ENCODE data around the gene KLK15.
A peak's percentile ranks its signal among the peaks of the same experiment; 100 is the strongest.

The KLK15 gene

GRCh38 chr19:50861010-50861409 lies 27.6 kb upstream of the KLK15 start:
- H3K4ac ChIP-seq (ENCODE audit: low read depth in 1 of 2, low read length in 2 of 2) = no peak overlapping the region
- WGBS = 52% methylated on average over 5 of the region's 5 CpGs

GRCh38 chr19:50859849-50860248 lies 26.5 kb upstream of the KLK15 start:
- Histone ChIP-seq H2BK15ac (ENCODE audit: low read depth, poor library complexity, severe bottlenecking) (no peak overlapping the region), H2BK12ac (ENCODE audit: low read length in 2 of 2) (no peak overlapping the region), H3K79me1 (replicated peaks; ENCODE audit: low read length, poor library complexity, severe bottlenecking) (no peaks in the 10 kb centered on the region), H2BK5ac (ENCODE audit: low read depth, low read length, poor library complexity, severe bottlenecking) (no peak overlapping the region), H3K18ac (ENCODE audit: low read depth in 1 of 2, low read length in 2 of 2) (no peak overlapping the region), H3K4ac (ENCODE audit: low read depth in 1 of 2, low read length in 2 of 2) (no peak overlapping the region), H4K8ac (ENCODE audit: low read length) (no peak overlapping the region), H3K4me1 (ENCODE audit: control insufficient read depth, insufficient read depth, low read depth, low read length) (no peaks in the 10 kb centered on the region), H3K4me2 (ENCODE audit: low read length, poor library complexity, severe bottlenecking) (no peak overlapping the region), H3K36me3 (ENCODE audit: control insufficient read depth in 1 of 2, insufficient read depth in 2 of 2, low read depth in 1 of 2, low read length in 2 of 2) (no peaks in the 10 kb centered on the region), H3K4me3 (ENCODE audit: insufficient read depth in 1 of 2, low read depth in 1 of 2, low read length in 2 of 2) (no peak overlapping the region), H4K91ac (ENCODE audit: low read length) (no peak overlapping the region), H3K14ac (ENCODE audit: low read length in 2 of 2) (no peak overlapping the region), H2AK5ac (ENCODE audit: low read length, severe bottlenecking) (no peak overlapping the region), H3K9ac (ENCODE audit: low read length) (no peak overlapping the region), H3K23ac (ENCODE audit: low read length in 2 of 2) (no peak overlapping the region), H3K9me3 (ENCODE audit: control insufficient read depth, low read length) (peaks cover 3% of the 10 kb centered on the region), H3K27ac (ENCODE audit: low read length, poor library complexity, severe bottlenecking) (no peak overlapping the region), H2BK120ac (ENCODE audit: low read depth, low read length) (no peak overlapping the region), H3K27me3 (ENCODE audit: control insufficient read depth in 1 of 2, insufficient read depth in 1 of 2, low read length in 2 of 2) (peaks cover 0 to 58% of the 10 kb centered on the region in 2 experiments), H2AFZ (ENCODE audit: low read depth, low read length) (no peak overlapping the region)
- DNase-seq = no peak
- 36% methylated on average over 4 of the region's 4 CpGs for WGBS

More at GRCh38 chr19:50861010-50861409, 27.6 kb upstream of the KLK15 start:
- Histone ChIP-seq H4K8ac (ENCODE audit: low read length) (no peak overlapping the region), H3K9ac (ENCODE audit: low read length) (no peak overlapping the region), H2BK12ac (ENCODE audit: low read length in 2 of 2) (no peak overlapping the region), H3K79me1 (replicated peaks; ENCODE audit: low read length, poor library complexity, severe bottlenecking) (no peaks in the 10 kb centered on the region), H3K36me3 (ENCODE audit: control insufficient read depth in 1 of 2, insufficient read depth in 2 of 2, low read depth in 1 of 2, low read length in 2 of 2) (no peaks in the 10 kb centered on the region), H2BK15ac (ENCODE audit: low read depth, poor library complexity, severe bottlenecking) (no peak overlapping the region), H3K4me3 (ENCODE audit: insufficient read depth in 1 of 2, low read depth in 1 of 2, low read length in 2 of 2) (no peak overlapping the region), H2AK5ac (ENCODE audit: low read length, severe bottlenecking) (no peak overlapping the region), H3K14ac (ENCODE audit: low read length in 2 of 2) (no peak overlapping the region), H2BK5ac (ENCODE audit: low read depth, low read length, poor library complexity, severe bottlenecking) (no peak overlapping the region), H3K4me1 (ENCODE audit: control insufficient read depth, insufficient read depth, low read depth, low read length) (no peaks in the 10 kb centered on the region), H3K27ac (ENCODE audit: low read length, poor library complexity, severe bottlenecking) (no peak overlapping the region), H3K27me3 (ENCODE audit: control insufficient read depth in 1 of 2, insufficient read depth in 1 of 2, low read length in 2 of 2) (peaks cover 0 to 49% of the 10 kb centered on the region in 2 experiments), H3K4me2 (ENCODE audit: low read length, poor library complexity, severe bottlenecking) (no peak overlapping the region), H3K18ac (ENCODE audit: low read depth in 1 of 2, low read length in 2 of 2) (no peak overlapping the region), H2AFZ (ENCODE audit: low read depth, low read length) (no peak overlapping the region), H3K9me3 (ENCODE audit: control insufficient read depth, low read length) (peaks cover 3% of the 10 kb centered on the region), H2BK120ac (ENCODE audit: low read depth, low read length) (no peak overlapping the region), H3K23ac (ENCODE audit: low read length in 2 of 2) (no peak overlapping the region), H4K91ac (ENCODE audit: low read length) (no peak overlapping the region)
- no peak for DNase-seq

- no peak overlapping the region for H3K18ac ChIP-seq (ENCODE audit: low read depth in 1 of 2, low read length in 2 of 2)
- no peak overlapping the region for H3K4ac ChIP-seq (ENCODE audit: low read depth in 1 of 2, low read length in 2 of 2)
- H3K79me1 ChIP-seq (replicated peaks; ENCODE audit: low read length, poor library complexity, severe bottlenecking) = no peaks in the 10 kb centered on the region
- H2BK120ac ChIP-seq (ENCODE audit: low read depth, low read length) = no peak overlapping the region
- H3K4me3 ChIP-seq (ENCODE audit: insufficient read depth in 1 of 2, low read depth in 1 of 2, low read length in 2 of 2) = no peak overlapping the region
- no peak overlapping the region for H3K9ac ChIP-seq (ENCODE audit: low read length)
- H2AFZ ChIP-seq (ENCODE audit: low read depth, low read length) = peak overlapping the region; percentile 7
- no peaks in the 10 kb centered on the region for H3K36me3 ChIP-seq (ENCODE audit: control insufficient read depth in 1 of 2, insufficient read depth in 2 of 2, low read depth in 1 of 2, low read length in 2 of 2)
- H2BK5ac ChIP-seq (ENCODE audit: low read depth, low read length, poor library complexity, severe bottlenecking) = no peak overlapping the region
- no peak overlapping the region for H3K23ac ChIP-seq (ENCODE audit: low read length in 2 of 2)
- no peak overlapping the region for H3K27ac ChIP-seq (ENCODE audit: low read length, poor library complexity, severe bottlenecking)
- no peak for DNase-seq
- H2BK12ac ChIP-seq (ENCODE audit: low read length in 2 of 2) = no peak overlapping the region
- H3K4me1 ChIP-seq (ENCODE audit: control insufficient read depth, insufficient read depth, low read depth, low read length) = no peaks in the 10 kb centered on the region
- peaks cover 0 to 63% of the 10 kb centered on the region in 2 experiments for H3K27me3 ChIP-seq (ENCODE audit: control insufficient read depth in 1 of 2, insufficient read depth in 1 of 2, low read length in 2 of 2)
- no peak overlapping the region for H2BK15ac ChIP-seq (ENCODE audit: low read depth, poor library complexity, severe bottlenecking)
- H4K91ac ChIP-seq (ENCODE audit: low read length) = no peak overlapping the region
- H2AK5ac ChIP-seq (ENCODE audit: low read length, severe bottlenecking) = no peak overlapping the region
- no peak overlapping the region for H3K4me2 ChIP-seq (ENCODE audit: low read length, poor library complexity, severe bottlenecking)
- WGBS = 44% methylated on average over 7 of the region's 7 CpGs
- H4K8ac ChIP-seq (ENCODE audit: low read length) = no peak overlapping the region
- no peak overlapping the region for H3K14ac ChIP-seq (ENCODE audit: low read length in 2 of 2)
- peaks cover 3% of the 10 kb centered on the region for H3K9me3 ChIP-seq (ENCODE audit: control insufficient read depth, low read length)
These were observed 25.5 kb upstream of the KLK15 start for GRCh38 chr19:50858886-50859285.

DNA sequence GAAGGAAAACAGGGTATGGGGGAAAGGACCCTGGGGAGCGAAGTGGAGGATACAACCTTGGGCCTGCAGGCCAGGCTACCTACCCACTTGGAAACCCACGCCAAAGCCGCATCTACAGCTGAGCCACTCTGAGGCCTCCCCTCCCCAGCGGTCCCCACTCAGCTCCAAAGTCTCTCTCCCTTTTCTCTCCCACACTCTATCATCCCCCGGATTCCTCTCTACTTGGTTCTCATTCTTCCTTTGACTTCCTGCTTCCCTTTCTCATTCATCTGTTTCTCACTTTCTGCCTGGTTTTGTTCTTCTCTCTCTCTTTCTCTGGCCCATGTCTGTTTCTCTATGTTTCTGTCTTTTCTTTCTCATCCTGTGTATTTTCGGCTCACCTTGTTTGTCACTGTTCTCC lies 24.0 kb upstream of the KLK15 start:
- H3K4me2 ChIP-seq (ENCODE audit: low read length, poor library complexity, severe bottlenecking) = no peak overlapping the region
- H2BK12ac ChIP-seq (ENCODE audit: low read length in 2 of 2) = no peak overlapping the region
- 66% methylated on average over 6 of the region's 6 CpGs for WGBS

More for the DNA sequence above, 24.0 kb upstream of the KLK15 start:
- Histone ChIP-seq H3K18ac (ENCODE audit: low read depth in 1 of 2, low read length in 2 of 2) (no peak overlapping the region), H3K23ac (ENCODE audit: low read length in 2 of 2) (no peak overlapping the region), H3K27ac (ENCODE audit: low read length, poor library complexity, severe bottlenecking) (no peak overlapping the region), H2AFZ (ENCODE audit: low read depth, low read length) (no peak overlapping the region), H3K14ac (ENCODE audit: low read length in 2 of 2) (no peak overlapping the region), H3K4me1 (ENCODE audit: control insufficient read depth, insufficient read depth, low read depth, low read length) (no peaks in the 10 kb centered on the region), H3K9ac (ENCODE audit: low read length) (no peak overlapping the region), H2BK120ac (ENCODE audit: low read depth, low read length) (no peak overlapping the region), H4K91ac (ENCODE audit: low read length) (no peak overlapping the region), H2AK5ac (ENCODE audit: low read length, severe bottlenecking) (no peak overlapping the region), H3K4me3 (ENCODE audit: insufficient read depth in 1 of 2, low read depth in 1 of 2, low read length in 2 of 2) (no peak overlapping the region), H3K9me3 (ENCODE audit: control insufficient read depth, low read length) (peaks cover 3% of the 10 kb centered on the region), H4K8ac (ENCODE audit: low read length) (no peak overlapping the region), H2BK15ac (ENCODE audit: low read depth, poor library complexity, severe bottlenecking) (no peak overlapping the region), H3K36me3 (ENCODE audit: control insufficient read depth in 1 of 2, insufficient read depth in 2 of 2, low read depth in 1 of 2, low read length in 2 of 2) (no peaks in the 10 kb centered on the region), H3K79me1 (replicated peaks; ENCODE audit: low read length, poor library complexity, severe bottlenecking) (no peaks in the 10 kb centered on the region), H3K27me3 (ENCODE audit: control insufficient read depth in 1 of 2, insufficient read depth in 1 of 2, low read length in 2 of 2) (peaks cover 0 to 64% of the 10 kb centered on the region in 2 experiments), H3K4ac (ENCODE audit: low read depth in 1 of 2, low read length in 2 of 2) (no peak overlapping the region), H2BK5ac (ENCODE audit: low read depth, low read length, poor library complexity, severe bottlenecking) (no peak overlapping the region)
- no peak for DNase-seq

Data from mesenchymal stem cell (in vitro differentiated cells and primary cell).